GM21360 (cell line): ENCODE measurements around the gene JARID2.
"Not testable (repeated sequence)": the region's sequence is repeated elsewhere in the genome, so short reads cannot be mapped to it uniquely, and the experiment has no call there.

Experiments used
- ATAC-seq: cut with Tn5 transposase; IDR thresholded peaks from one replicate; pipeline ENCODE4 v1.9.1; 2021; ENCODE audit warnings: mild to moderate bottlenecking, moderate library complexity; ENCODE audit not compliant: unreplicated experiment

The JARID2 gene

GRCh38 chr6:15527838-15528617, 282.2 kb downstream of the JARID2 start:
- no peak for ATAC-seq

GRCh38 chr6:15528870-15529269, 283.0 kb downstream of the JARID2 start:
- ATAC-seq: no peak

GRCh38 chr6:15530411-15530810, 284.5 kb downstream of the JARID2 start:
- no peak for ATAC-seq

- ATAC-seq: no peak
Measured at GRCh38 chr6:15531973-15532372, 286.1 kb downstream of the JARID2 start.

GRCh38 chr6:15533379-15534026, 287.6 kb downstream of the JARID2 start:
- no peak for ATAC-seq

- ATAC-seq: no peak
Measured at GRCh38 chr6:15534974-15535373, 289.1 kb downstream of the JARID2 start.

- ATAC-seq: no peak
Measured at GRCh38 chr6:15535495-15536197, 289.8 kb downstream of the JARID2 start.

- ATAC-seq: no peak
Measured at GRCh38 chr6:15536198-15536955, 290.5 kb downstream of the JARID2 start.

GRCh38 chr6:15538106-15538505, 292.2 kb downstream of the JARID2 start:
- no peak for ATAC-seq

- ATAC-seq: no peak
Measured at GRCh38 chr6:15538766-15539495, 293.1 kb downstream of the JARID2 start.

- ATAC-seq: no peak
Measured at GRCh38 chr6:15539722-15540270, 293.9 kb downstream of the JARID2 start.

- ATAC-seq: not testable (repeated sequence)
Measured at GRCh38 chr6:15543332-15543917, 297.6 kb downstream of the JARID2 start.

- ATAC-seq: no peak
Measured at GRCh38 chr6:15544321-15544900, 298.5 kb downstream of the JARID2 start.

GRCh38 chr6:15546591-15546990, 300.7 kb downstream of the JARID2 start:
- no peak for ATAC-seq

GRCh38 chr6:15547400-15547799, 301.5 kb downstream of the JARID2 start:
- ATAC-seq: no peak

- no peak for ATAC-seq
Measured at GRCh38 chr6:15549371-15549770, 303.5 kb downstream of the JARID2 start.

- ATAC-seq: no peak
Measured at GRCh38 chr6:15550546-15551123, 304.8 kb downstream of the JARID2 start.

- ATAC-seq: no peak
Measured at GRCh38 chr6:15551262-15551661, 305.4 kb downstream of the JARID2 start.

- ATAC-seq: no peak
Measured at GRCh38 chr6:15551798-15552197, 305.9 kb downstream of the JARID2 start.
